MM.1S (cell line): ENCODE data around the gene LZTFL1.
"Not testable (repeated sequence)": the region's sequence is repeated elsewhere in the genome, so short reads cannot be mapped to it uniquely, and the experiment has no call there.

ENCODE experiments used
- DNase-seq: peaks from one replicate; pipeline ENCODE4 v3.0.0-alpha.2; 2015
- H2AFZ ChIP-seq: fragments of 300-600 bp; sonication (generic); 2 replicates; pipeline ENCODE4 v1.6.0; 2016; ENCODE audit warnings: antibody characterized with exemption, low read length
- H3F3A ChIP-seq: fragments of 300-600 bp; sonication (generic); 2 replicates; pipeline ENCODE4 v1.6.1; 2016; ENCODE audit warnings: mild to moderate bottlenecking, antibody characterized with exemption, low read length, moderate library complexity, mixed read lengths; ENCODE audit not compliant: insufficient read depth
- H3K27ac ChIP-seq: fragments of 300-600 bp; sonication (generic); 2 replicates; pipeline ENCODE4 v1.5.1; 2016; ENCODE audit warnings: mild to moderate bottlenecking, low read length
- H3K27me3 ChIP-seq: fragments of 300-600 bp; sonication (generic); replicated peaks from 2 replicates; pipeline ENCODE4 v1.6.0; 2016; ENCODE audit warnings: low read length; ENCODE audit not compliant: insufficient read depth
- H3K36me3 ChIP-seq: fragments of 300-600 bp; sonication (generic); replicated peaks from 2 replicates; pipeline ENCODE4 v1.6.1; 2016; ENCODE audit warnings: mild to moderate bottlenecking, low read length, mixed read lengths; ENCODE audit not compliant: insufficient read depth
- H3K4me1 ChIP-seq: fragments of 300-600 bp; sonication (generic); 2 replicates; pipeline ENCODE4 v1.6.1; 2016; ENCODE audit warnings: low read length, mixed read lengths
- H3K4me2 ChIP-seq: fragments of 300-600 bp; sonication (generic); 2 replicates; pipeline ENCODE4 v1.6.0; 2016; ENCODE audit warnings: low read depth, low read length
- H3K4me3 ChIP-seq: fragments of 300-600 bp; sonication (generic); 2 replicates; pipeline ENCODE4 v1.5.1; 2016; ENCODE audit warnings: low read length, mixed read lengths
- H3K79me2 ChIP-seq: fragments of 300-600 bp; sonication (generic); 2 replicates; pipeline ENCODE4 v1.6.1; 2016; ENCODE audit warnings: mixed run types, low read length, mixed read lengths
- H3K9ac ChIP-seq: fragments of 300-600 bp; sonication (generic); 2 replicates; pipeline ENCODE4 v1.6.1; 2016; ENCODE audit warnings: low read length, mixed read lengths
- H3K9me2 ChIP-seq: fragments of 300-600 bp; sonication (generic); replicated peaks from 2 replicates; pipeline ENCODE4 v1.6.1; 2016; ENCODE audit warnings: mild to moderate bottlenecking, low read length, mixed read lengths; ENCODE audit not compliant: insufficient read depth
- H3K9me3 ChIP-seq: fragments of 300-600 bp; sonication (generic); replicated peaks from 2 replicates; pipeline ENCODE4 v1.6.1; 2016; ENCODE audit warnings: mild to moderate bottlenecking, low read length, mixed read lengths; ENCODE audit not compliant: insufficient read depth
- H4K20me1 ChIP-seq: fragments of 300-600 bp; sonication (generic); 2 replicates; pipeline ENCODE4 v1.6.1; 2016; ENCODE audit warnings: mild to moderate bottlenecking, low read length, moderate library complexity, mixed read lengths; ENCODE audit not compliant: insufficient read depth
- CTCF ChIP-seq: fragments of 300-600 bp; sonication (generic); IDR thresholded peaks from 2 replicates; pipeline ENCODE4 v1.5.1; 2016; ENCODE audit warnings: antibody characterized with exemption, low read length, mixed read lengths
- EZH2 ChIP-seq: fragments of 300-600 bp; sonication (generic); optimal IDR thresholded peaks from 2 replicates; pipeline ENCODE3; 2017; ENCODE audit warnings: low read depth, mild to moderate bottlenecking, antibody characterized with exemption, low read length, mixed read lengths
- EZH2phosphoT487 ChIP-seq: fragments of 300-600 bp; sonication (generic); IDR thresholded peaks from 2 replicates; pipeline ENCODE4 v1.6.1; 2018; ENCODE audit warnings: antibody characterized with exemption, low read length

The LZTFL1 gene

DNA sequence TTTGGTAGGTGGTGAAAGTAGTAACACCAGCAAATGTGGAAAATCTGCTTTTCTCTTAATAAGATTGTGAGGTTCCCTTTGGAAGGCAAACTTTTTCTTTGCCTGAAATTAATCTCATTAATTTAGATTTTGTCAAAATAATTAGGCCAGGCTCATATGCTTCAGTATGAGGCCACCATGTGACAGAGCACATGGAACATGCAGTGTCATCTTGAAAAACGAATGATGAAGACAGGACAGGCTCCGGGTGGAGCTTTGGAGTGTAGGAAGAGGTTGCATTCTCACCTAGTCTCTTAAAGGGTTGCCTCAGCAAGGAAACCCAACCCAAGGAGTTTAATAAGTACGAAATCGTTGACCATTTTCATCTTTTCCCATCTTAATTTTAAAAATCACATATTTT lies 18.6 kb upstream of the LZTFL1 start:
- no peaks in the 10 kb centered on the region for H3K27me3 ChIP-seq
- H3K79me2 ChIP-seq = no peaks in the 10 kb centered on the region
- no peak overlapping the region for H2AFZ ChIP-seq
- H3K4me2 ChIP-seq = peak overlapping the region; percentile 27; the same call in 1 of the 2 replicates
- H3K36me3 ChIP-seq = no peaks in the 10 kb centered on the region
- peaks cover 15% of the 10 kb centered on the region for H3K4me1 ChIP-seq
- no peak for DNase-seq
- H3F3A ChIP-seq = peaks cover 7% of the 10 kb centered on the region
- no peaks in the 10 kb centered on the region for H3K9me3 ChIP-seq
- no peaks in the 10 kb centered on the region for H4K20me1 ChIP-seq
- H3K9ac ChIP-seq = no peak overlapping the region
- no peaks in the 10 kb centered on the region for H3K9me2 ChIP-seq
- no peak overlapping the region for H3K27ac ChIP-seq
- TF ChIP-seq EZH2 = no peak
- TF ChIP-seq CTCF = no peak
- no peak for TF ChIP-seq EZH2phosphoT487
- no peak overlapping the region for H3K4me3 ChIP-seq

DNA sequence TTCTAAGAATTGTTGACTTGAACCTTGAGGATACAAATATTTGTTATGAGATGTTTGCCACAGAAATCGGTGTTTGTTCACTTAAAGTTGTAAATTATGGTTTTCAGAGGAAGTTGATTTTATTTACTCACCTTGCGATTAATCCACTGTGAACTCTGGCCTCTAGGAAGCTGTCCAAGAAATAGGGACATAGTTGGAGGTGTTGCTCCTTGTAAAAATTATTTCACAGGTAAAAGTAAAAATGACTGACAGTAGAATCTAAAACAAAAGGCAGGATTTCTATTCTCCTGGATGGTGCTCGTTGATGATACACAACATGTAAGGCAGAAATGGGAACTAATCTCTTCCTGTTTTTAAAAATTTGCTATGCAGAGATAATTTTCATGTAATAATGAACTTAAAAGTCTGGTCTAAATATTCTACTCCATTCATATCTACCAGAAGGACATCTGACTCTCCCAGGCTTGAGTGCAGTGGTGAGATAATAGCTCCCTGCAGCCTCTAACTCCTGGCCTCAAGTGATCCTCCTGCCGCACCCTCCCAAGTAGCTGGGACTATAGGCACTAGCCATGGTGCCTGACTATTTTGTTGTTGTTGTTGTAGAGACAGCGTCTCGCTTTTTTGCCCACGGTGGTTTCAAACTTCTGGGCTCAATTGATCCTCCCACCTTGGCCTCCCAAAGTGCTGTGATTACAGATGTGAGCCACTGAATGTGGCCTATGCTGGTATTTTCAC lies 17.1 kb upstream of the LZTFL1 start:
- Histone ChIP-seq H3K9me2 (no peaks in the 10 kb centered on the region), H3K79me2 (no peaks in the 10 kb centered on the region), H3K9ac (no peak overlapping the region), H3K4me3 (no peak overlapping the region), H2AFZ (no peak overlapping the region), H3K4me2 (no peak overlapping the region), H3K4me1 (peaks cover 20% of the 10 kb centered on the region), H3K9me3 (no peaks in the 10 kb centered on the region), H4K20me1 (no peaks in the 10 kb centered on the region), H3K36me3 (no peaks in the 10 kb centered on the region), H3F3A (peaks cover 7% of the 10 kb centered on the region), H3K27me3 (no peaks in the 10 kb centered on the region), H3K27ac (no peak overlapping the region)
- TF ChIP-seq EZH2 (no peak), CTCF (no peak), EZH2phosphoT487 (no peak)
- no peak for DNase-seq

DNA sequence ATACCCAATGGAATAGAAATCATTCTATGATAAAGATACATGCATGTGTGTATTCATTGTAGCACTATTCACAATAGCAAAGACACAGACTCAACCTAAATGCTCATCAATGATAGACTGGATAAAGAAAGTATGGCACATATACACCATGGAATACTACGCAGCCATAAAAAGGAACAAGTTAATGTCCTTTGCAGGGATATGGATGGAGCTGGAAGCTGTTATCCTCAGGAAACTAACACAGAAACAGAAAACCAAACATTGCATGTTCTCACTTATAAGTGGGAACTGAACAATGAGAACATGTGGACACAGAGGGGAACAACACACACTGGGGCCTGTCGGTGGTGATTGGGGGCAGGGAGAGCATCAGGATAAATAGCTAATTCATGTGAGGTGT lies 15.1 kb upstream of the LZTFL1 start:
- not testable (repeated sequence) for H3K9ac ChIP-seq, H3K27ac ChIP-seq, H3K79me2 ChIP-seq, H3K27me3 ChIP-seq, H3K9me2 ChIP-seq, H3K4me2 ChIP-seq, H3K4me3 ChIP-seq, DNase-seq, H4K20me1 ChIP-seq, H3K9me3 ChIP-seq, H3K36me3 ChIP-seq, H2AFZ ChIP-seq
- Histone ChIP-seq H3K4me1 (peaks cover 37% of the 10 kb centered on the region), H3F3A (peaks cover 24% of the 10 kb centered on the region)

DNA sequence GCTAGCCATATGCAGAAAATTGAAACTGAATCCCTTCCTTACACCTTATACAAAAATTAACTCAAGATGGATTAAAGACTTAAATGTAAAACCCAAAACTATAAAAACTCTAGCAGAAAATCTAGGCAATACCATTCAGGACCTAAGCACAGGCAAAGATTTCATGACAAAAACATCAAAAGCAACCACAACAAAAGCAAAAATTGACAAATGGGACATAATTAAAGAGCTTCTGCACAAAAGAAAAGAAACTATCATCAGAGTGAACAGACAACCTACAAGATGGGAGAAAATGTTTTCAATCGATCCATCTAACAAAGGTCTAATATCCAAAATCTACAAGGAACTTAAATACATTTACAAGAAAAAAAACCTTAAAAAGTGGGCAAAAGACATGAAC lies 14.4 kb upstream of the LZTFL1 start:
- H3K27ac ChIP-seq, H3K4me2 ChIP-seq, DNase-seq, H3K9me2 ChIP-seq, H3K27me3 ChIP-seq, H3K9ac ChIP-seq, H3K9me3 ChIP-seq, H3K79me2 ChIP-seq, H3K36me3 ChIP-seq, H2AFZ ChIP-seq, H3K4me3 ChIP-seq, H4K20me1 ChIP-seq: not testable (repeated sequence)
- H3F3A ChIP-seq = peaks cover 24% of the 10 kb centered on the region
- peaks cover 39% of the 10 kb centered on the region for H3K4me1 ChIP-seq
